Trophoblast cell (in vitro differentiated cells and primary cell): ENCODE results near the gene MYO10.
"Not testable (repeated sequence)": the region's sequence is repeated elsewhere in the genome, so short reads cannot be mapped to it uniquely, and the experiment has no call there.

Experiments
- DNase-seq, 2 donors: peaks; one replicate each; pipeline ENCODE4 v3.0.0-alpha.2; 2016
- H2AFZ ChIP-seq: 2 replicates; pipeline ENCODE4 v1.6.1; 2013; ENCODE audit warnings: low read length, moderate library complexity, mild to moderate bottlenecking; ENCODE audit not compliant: insufficient read depth, poor library complexity
- H2AK5ac ChIP-seq: 2 replicates; pipeline ENCODE4 v1.6.1; 2013; ENCODE audit warnings: mild to moderate bottlenecking, low read length
- H2BK120ac ChIP-seq: 2 replicates; pipeline ENCODE4 v1.6.1; 2013; ENCODE audit warnings: low read length, mild to moderate bottlenecking, moderate library complexity; ENCODE audit not compliant: insufficient read depth, poor library complexity
- H2BK12ac ChIP-seq: 2 replicates; pipeline ENCODE4 v1.6.1; 2013; ENCODE audit warnings: mild to moderate bottlenecking, low read length, moderate library complexity
- H2BK5ac ChIP-seq: 2 replicates; pipeline ENCODE4 v1.6.1; 2013; ENCODE audit warnings: low read length, low read depth, moderate library complexity, mild to moderate bottlenecking; ENCODE audit not compliant: poor library complexity
- H3K14ac ChIP-seq: 2 replicates; pipeline ENCODE4 v1.6.1; 2013; ENCODE audit warnings: mild to moderate bottlenecking, low read length
- H3K18ac ChIP-seq: 2 replicates; pipeline ENCODE4 v1.6.1; 2013; ENCODE audit warnings: mild to moderate bottlenecking, low read length
- H3K23ac ChIP-seq: 2 replicates; pipeline ENCODE4 v1.6.1; 2013; ENCODE audit warnings: low read length
- H3K27ac ChIP-seq: 2 replicates; pipeline ENCODE4 v1.5.1; 2013; ENCODE audit warnings: low read depth, mild to moderate bottlenecking, inconsistent platforms, low read length, moderate library complexity
- H3K27me3 ChIP-seq: 2 replicates; pipeline ENCODE4 v1.6.1; 2013; ENCODE audit warnings: inconsistent platforms, mild to moderate bottlenecking, low read length, moderate library complexity; ENCODE audit not compliant: insufficient read depth
- H3K36me3 ChIP-seq, 2 experiments: 1 replicate in 1 of 2; 2 replicates in 1 of 2; pipeline ENCODE4 v1.6.1; 2013; ENCODE audit warnings: low read length in 2 of 2, mild to moderate bottlenecking in 2 of 2, moderate library complexity in 1 of 2; ENCODE audit not compliant: insufficient read depth in 2 of 2, control insufficient read depth in 1 of 2
- H3K4ac ChIP-seq: 2 replicates; pipeline ENCODE4 v1.6.1; 2013; ENCODE audit warnings: low read depth, mild to moderate bottlenecking, low read length, moderate library complexity
- H3K4me1 ChIP-seq, 2 experiments: 1 replicate in 1 of 2; 2 replicates in 1 of 2; pipeline ENCODE4 v1.6.1; 2013; ENCODE audit warnings: low read length in 2 of 2, mild to moderate bottlenecking in 2 of 2, moderate library complexity in 1 of 2; ENCODE audit not compliant: insufficient read depth in 2 of 2, control insufficient read depth in 1 of 2
- H3K4me2 ChIP-seq: 2 replicates; pipeline ENCODE4 v1.6.1; 2013; ENCODE audit warnings: inconsistent platforms, mild to moderate bottlenecking, low read length, moderate library complexity
- H3K4me3 ChIP-seq: 2 replicates; pipeline ENCODE4 v1.5.1; 2013; ENCODE audit warnings: mild to moderate bottlenecking, low read depth, low read length, inconsistent platforms
- H3K79me1 ChIP-seq: one replicate; pipeline ENCODE4 v1.6.1; 2013; ENCODE audit warnings: low read length
- H3K79me2 ChIP-seq: 2 replicates; pipeline ENCODE4 v1.6.1; 2013; ENCODE audit warnings: low read length, mild to moderate bottlenecking; ENCODE audit not compliant: control insufficient read depth, insufficient read depth, poor library complexity
- H3K9ac ChIP-seq: 2 replicates; pipeline ENCODE4 v1.6.1; 2013; ENCODE audit warnings: mild to moderate bottlenecking, low read length
- H3K9me3 ChIP-seq: 2 replicates; pipeline ENCODE4 v1.6.1; 2013; ENCODE audit warnings: low read depth, mild to moderate bottlenecking, control low read depth, inconsistent platforms, low read length; ENCODE audit not compliant: insufficient read depth
- H4K12ac ChIP-seq: 2 replicates; pipeline ENCODE4 v1.6.1; 2013; ENCODE audit warnings: low read depth, mild to moderate bottlenecking, low read length, moderate library complexity
- H4K8ac ChIP-seq: 2 replicates; pipeline ENCODE4 v1.6.1; 2013; ENCODE audit warnings: low read depth, mild to moderate bottlenecking, low read length, moderate library complexity
- H4K91ac ChIP-seq: one replicate; pipeline ENCODE4 v1.6.1; 2013; ENCODE audit warnings: low read depth, mild to moderate bottlenecking, low read length, moderate library complexity
- WGBS: extraction: QIAGEN DNeasy Blood & Tissue Kit; methylation state at CpG from one replicate; pipeline ENCODE4 v1.1.7; 2013; ENCODE audit warnings: missing lambda C conversion rate; ENCODE audit not compliant: insufficient read length, insufficient coverage; ENCODE audit errors: extremely low coverage; 5-methylcytosine and 5-hydroxymethylcytosine counted together

MYO10 gene

GRCh38 chr5:16763211-16763610, 172.9 kb downstream of the MYO10 start:
- Histone ChIP-seq H2BK5ac (no peak overlapping the region), H3K27ac (no peak overlapping the region), H3K79me1 (no peaks in the 10 kb centered on the region), H3K9me3 (no peaks in the 10 kb centered on the region), H2BK120ac (no peak overlapping the region), H3K4ac (no peak overlapping the region), H3K27me3 (no peaks in the 10 kb centered on the region), H3K14ac (no peak overlapping the region), H4K8ac (no peak overlapping the region), H3K79me2 (no peaks in the 10 kb centered on the region), H3K4me2 (no peak overlapping the region), H2AK5ac (no peak overlapping the region), H3K36me3 (peaks cover 21 to 27% of the 10 kb centered on the region in 2 experiments), H3K23ac (no peak overlapping the region), H3K4me1 (no peaks in the 10 kb centered on the region), H3K18ac (no peak overlapping the region), H3K9ac (no peak overlapping the region), H2BK12ac (no peak overlapping the region), H4K91ac (no peak overlapping the region), H2AFZ (no peak overlapping the region), H4K12ac (no peak overlapping the region), H3K4me3 (no peak overlapping the region)
- WGBS: no CpG with 5 or more reads among the region's 5 CpGs
- DNase-seq: no peak

GRCh38 chr5:16759147-16759773, 176.8 kb downstream of the MYO10 start:
- H4K8ac ChIP-seq: no peak overlapping the region
- no peak overlapping the region for H2AK5ac ChIP-seq
- no peaks in the 10 kb centered on the region for H3K79me2 ChIP-seq
- H2AFZ ChIP-seq: no peak overlapping the region
- H3K4me2 ChIP-seq: no peak overlapping the region
- DNase-seq: no peak
- no peak overlapping the region for H2BK12ac ChIP-seq
- H3K27ac ChIP-seq: no peak overlapping the region
- no peaks in the 10 kb centered on the region for H3K4me1 ChIP-seq
- H3K27me3 ChIP-seq: no peaks in the 10 kb centered on the region
- H2BK5ac ChIP-seq: no peak overlapping the region
- no peaks in the 10 kb centered on the region for H3K79me1 ChIP-seq
- peaks cover 19 to 30% of the 10 kb centered on the region in 2 experiments for H3K36me3 ChIP-seq
- no CpG with 5 or more reads among the region's 16 CpGs for WGBS
- no peak overlapping the region for H3K4ac ChIP-seq
- H3K18ac ChIP-seq: no peak overlapping the region
- no peak overlapping the region for H4K12ac ChIP-seq
- H3K14ac ChIP-seq: no peak overlapping the region
- H3K9ac ChIP-seq: no peak overlapping the region
- no peak overlapping the region for H2BK120ac ChIP-seq
- no peak overlapping the region for H3K4me3 ChIP-seq
- no peak overlapping the region for H4K91ac ChIP-seq
- no peak overlapping the region for H3K23ac ChIP-seq
- H3K9me3 ChIP-seq: no peaks in the 10 kb centered on the region

GRCh38 chr5:16757989-16758501, 178.0 kb downstream of the MYO10 start:
- Histone ChIP-seq H3K4me3 (no peak overlapping the region), H2AFZ (no peak overlapping the region), H2BK12ac (no peak overlapping the region), H2BK120ac (no peak overlapping the region), H4K8ac (no peak overlapping the region), H3K36me3 (peaks cover 14 to 24% of the 10 kb centered on the region in 2 experiments), H4K12ac (no peak overlapping the region), H3K79me1 (no peaks in the 10 kb centered on the region), H2AK5ac (no peak overlapping the region), H4K91ac (no peak overlapping the region), H3K4me2 (no peak overlapping the region), H3K4ac (no peak overlapping the region), H3K9ac (no peak overlapping the region), H3K27ac (no peak overlapping the region), H3K14ac (no peak overlapping the region), H3K18ac (no peak overlapping the region), H3K79me2 (no peaks in the 10 kb centered on the region), H3K9me3 (no peaks in the 10 kb centered on the region), H3K4me1 (no peaks in the 10 kb centered on the region), H3K23ac (no peak overlapping the region), H2BK5ac (no peak overlapping the region), H3K27me3 (no peaks in the 10 kb centered on the region)
- no peak for DNase-seq
- WGBS: no CpG with 5 or more reads among the region's 8 CpGs

GRCh38 chr5:16757577-16757976, 178.5 kb downstream of the MYO10 start:
- H3K9ac ChIP-seq, H3K27ac ChIP-seq, H3K4me3 ChIP-seq, H3K79me1 ChIP-seq, H3K4ac ChIP-seq, H2AFZ ChIP-seq, H2AK5ac ChIP-seq, H3K4me2 ChIP-seq, H2BK5ac ChIP-seq, H2BK12ac ChIP-seq, H4K91ac ChIP-seq, H3K23ac ChIP-seq, H3K79me2 ChIP-seq, H4K8ac ChIP-seq, H4K12ac ChIP-seq, DNase-seq, H3K4me1 ChIP-seq, H2BK120ac ChIP-seq, H3K9me3 ChIP-seq, H3K18ac ChIP-seq, H3K14ac ChIP-seq, H3K27me3 ChIP-seq: not testable (repeated sequence)
- no CpG with 5 or more reads among the region's 6 CpGs for WGBS
- peaks cover 14 to 24% of the 10 kb centered on the region in 2 experiments for H3K36me3 ChIP-seq
